ENCODE measurements around the gene IER5L.
A peak's percentile ranks its signal among the peaks of the same experiment; 100 is the strongest.

Gene IER5L

DNA sequence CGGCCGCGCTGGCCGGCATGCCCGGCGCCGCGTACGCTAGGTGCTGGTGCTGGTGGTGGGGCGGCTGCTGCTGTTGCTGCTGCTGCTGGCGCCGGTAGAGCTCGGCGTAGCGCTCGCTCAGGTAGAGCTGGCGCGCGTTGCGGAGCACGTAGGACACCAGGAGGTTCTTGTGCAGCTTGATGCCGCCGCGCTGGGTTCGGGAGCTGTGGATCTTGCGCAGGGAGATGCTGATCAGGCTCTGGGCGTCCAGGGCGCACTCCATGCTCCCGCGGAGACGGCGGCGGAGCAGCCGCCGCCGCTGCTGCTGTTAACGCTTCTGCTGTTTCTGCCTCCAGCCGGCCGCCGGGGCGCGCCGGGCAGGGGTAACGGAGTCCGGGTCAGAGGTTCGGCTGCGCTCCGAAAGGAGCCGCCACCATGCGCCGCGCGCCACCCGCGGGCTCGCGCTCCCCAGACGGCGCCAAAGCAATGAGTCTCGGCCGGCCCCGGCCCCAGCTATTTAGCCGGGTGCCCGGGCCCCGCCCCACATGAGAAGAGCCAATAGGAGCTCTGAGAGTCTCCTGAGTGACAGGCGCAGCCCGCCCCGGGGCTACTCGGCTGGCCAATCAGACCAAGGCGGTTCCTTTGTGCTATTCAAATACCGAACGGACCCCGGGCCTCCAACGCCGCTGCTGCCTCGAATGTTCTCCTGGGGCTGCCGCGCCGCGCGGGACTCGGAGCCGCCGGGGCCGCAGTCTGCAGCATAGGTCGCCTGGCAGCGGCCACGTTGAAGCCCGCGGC is at the start of gene IER5L:
TSS of gene IER5L (minus strand) at position 471 of the 777 bp plus-strand sequence. CDS start at position 262, 209 bp downstream.
- DNase-seq = peak; percentile 95

DNA sequence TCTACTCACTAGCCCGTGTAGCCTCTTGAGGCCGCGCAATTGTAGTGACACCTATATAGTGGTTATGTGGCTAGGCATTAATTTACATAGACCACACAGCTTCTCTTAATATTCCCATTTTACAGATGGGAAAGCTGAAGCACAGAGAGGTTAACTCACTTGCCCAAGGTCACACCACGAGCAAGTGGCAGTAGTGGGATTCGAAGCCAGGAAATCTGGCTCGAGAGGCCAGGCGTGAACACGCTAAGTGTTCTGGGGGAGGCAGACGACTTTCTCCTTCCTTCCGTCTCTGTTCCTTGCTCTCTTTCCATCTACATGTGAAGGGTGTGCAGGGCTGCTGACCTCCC is 49.8 kb upstream of the IER5L start:
- no peak for DNase-seq

DNA sequence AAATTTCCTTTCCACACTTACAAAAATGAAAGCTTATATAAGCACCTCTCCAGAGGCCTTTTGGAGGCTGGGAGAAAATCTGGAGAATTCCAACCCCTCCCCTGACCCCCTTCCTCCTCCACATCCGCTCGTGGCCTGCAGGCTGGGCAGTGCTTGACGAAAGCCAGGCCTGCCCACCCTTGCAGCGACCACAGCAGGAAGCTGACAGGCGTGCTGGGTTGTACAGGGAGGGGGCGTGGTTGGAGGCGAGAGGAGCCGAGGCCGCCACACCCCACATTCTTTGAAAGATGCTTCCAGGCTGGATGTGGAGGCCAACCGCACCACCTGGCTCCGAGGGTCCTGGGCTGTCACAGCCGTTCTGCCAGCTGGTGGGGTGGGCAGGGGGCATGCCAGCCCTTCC is 47.8 kb upstream of the IER5L start:
- DNase-seq = no peak

DNA sequence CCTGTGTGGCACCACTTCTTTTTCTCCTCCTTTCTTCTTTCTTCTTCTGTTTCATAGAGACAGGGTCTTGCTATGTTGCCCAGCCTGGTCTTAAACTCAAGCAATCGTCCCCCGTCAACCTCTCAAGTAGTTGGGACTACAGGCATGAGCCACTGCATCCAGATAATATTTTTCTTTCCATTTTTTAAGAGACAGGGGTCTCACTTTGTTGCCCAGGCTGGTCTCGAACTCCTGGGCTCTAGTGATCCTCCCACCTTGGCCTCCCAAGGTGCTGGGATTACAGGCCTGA is 47.4 kb upstream of the IER5L start:
- no peak for DNase-seq

DNA sequence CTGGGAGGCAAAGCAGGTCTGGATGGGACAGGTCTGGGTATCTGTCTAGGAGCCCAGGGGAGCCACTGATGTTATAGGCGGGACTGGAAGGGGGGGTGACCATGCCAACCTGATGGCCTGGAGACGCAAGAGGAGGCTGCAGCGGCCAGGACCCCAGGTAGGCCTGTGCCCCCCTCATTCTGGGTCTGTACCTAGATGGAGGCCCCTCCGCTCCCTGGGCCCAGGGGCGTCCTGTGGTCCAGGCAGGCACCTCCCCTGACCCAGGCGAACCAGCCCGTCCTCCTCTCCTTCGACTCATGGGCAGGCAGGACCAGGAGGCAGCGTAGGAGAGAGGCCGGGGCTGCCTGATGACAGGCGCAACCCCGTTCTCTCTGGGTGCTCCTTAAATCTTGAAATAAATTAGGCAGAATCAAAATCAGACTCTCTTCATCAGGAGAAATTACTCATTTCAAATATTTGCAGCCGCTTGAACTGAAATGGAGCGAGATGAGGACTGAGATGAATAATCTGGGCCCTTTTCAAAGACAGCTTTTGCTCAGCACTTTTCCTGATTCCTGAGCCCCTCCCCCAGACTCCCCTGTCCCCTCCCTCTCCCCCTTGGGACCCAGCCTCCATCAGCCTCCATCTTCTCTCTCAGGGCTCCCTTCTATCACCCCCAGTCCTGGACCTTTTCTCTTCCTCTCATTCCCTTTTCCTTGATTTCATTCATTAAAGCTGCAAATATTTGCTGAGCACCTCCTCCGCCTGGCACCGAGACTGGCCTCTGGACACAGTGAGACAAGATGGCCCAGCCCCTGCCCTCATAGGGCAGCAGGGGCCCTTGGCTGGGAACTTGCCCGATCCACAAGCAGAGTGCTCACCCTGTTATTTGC is 46.8 kb upstream of the IER5L start:
- no peak for DNase-seq

DNA sequence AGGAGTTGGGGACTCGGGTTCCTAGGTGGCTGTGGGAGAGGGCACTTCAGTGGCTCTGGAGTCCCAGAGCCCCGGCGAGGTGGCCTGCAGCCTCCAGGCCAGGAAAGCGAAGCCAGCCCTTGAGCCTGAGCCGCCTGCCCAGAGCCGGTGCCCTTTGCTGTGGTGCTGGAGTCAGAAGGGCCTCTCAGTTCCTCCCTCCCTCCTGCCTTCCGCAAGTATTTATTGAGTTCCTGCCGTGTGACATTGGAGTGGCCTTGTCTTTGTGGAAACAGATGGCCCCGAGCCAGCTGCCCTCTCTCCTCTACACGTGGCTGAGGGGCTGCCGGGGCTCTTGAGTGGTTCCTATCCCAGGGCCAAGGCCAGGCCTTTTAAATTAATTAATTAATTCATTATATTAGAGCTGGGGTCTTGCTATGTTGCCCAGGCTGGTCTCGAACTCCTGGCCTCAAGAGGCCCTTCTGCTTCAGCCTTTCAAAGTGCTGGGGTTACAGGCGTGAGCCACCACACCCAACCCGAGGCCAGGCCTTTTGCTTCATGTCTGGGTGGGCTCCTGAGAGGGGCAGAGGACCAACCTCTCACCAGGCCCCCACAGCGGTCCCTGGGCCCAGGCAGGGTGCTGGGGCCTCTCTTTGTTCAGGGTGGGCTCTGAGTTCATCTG is 45.6 kb upstream of the IER5L start:
- DNase-seq = no peak

DNA sequence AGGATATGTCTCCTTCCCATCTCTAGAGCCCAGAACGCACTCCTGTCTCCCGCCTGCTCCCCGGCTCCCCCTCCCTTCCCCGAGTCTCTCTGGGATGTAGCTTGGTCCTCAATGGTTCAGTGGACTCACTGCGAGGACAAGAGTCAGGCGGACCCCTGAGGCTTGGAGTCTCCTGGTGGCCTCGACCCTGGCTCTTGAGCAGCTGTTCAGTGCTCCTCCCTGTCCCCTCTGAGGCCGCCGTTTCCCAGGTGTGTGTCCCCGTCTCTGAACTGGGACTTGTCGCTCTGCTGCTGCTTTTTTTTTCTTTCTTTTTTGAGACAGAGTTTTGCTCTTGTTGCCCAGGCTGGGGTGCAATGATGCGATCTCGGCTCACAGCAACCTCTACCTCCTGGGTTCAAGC is 44.8 kb upstream of the IER5L start:
- no peak for DNase-seq

DNA sequence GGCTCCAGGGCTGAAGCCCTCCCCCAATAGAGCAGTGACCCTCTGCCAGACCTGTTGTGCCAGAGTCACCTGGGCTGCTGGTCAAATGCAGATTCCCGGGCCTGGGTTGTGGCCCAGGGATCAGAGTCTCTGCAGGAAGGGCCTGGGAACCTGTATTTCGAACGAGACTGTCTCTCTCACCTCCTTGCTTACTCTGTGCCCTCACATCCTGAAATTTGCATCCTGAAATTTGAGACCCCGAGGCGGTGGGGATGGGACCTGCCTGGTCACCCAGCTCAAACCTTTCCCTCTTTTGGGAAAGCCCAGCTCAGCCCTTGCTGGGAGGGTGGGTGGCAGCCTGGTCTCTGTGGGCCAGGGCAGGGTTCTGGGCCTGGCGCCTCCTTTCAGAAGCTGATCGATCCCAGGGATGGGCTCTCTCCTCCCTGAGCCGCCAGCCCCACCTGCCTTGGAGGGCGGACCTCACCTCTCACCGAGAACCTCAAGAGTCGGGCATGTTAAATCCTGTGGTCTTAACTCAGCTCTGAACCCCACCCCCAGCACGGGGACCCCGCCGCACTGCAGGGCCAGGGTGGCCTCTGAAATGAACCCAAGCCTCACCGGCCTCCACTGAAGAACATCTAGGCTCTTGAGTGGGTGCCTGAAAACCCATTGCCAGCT is 44.0 kb upstream of the IER5L start:
- DNase-seq = no peak

DNA sequence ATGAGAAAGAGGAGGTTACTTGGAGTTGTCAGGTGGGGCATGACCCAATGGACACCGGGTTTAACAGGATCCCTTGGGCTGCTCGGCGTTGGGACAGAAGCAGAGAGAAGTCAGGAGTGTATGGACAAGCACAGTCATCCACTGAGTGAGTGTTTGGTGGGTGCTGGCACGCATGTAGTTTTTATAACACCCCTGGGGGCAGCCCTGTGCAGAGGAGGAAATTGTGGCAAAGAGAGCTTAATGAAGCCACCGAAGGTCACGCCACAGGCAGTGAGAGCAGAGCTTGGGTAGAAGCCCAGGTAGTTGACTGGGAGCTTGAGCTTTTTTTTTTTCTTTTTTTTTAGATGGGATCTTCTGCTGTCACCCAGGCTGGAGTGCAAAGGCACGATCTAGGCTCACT is 43.2 kb upstream of the IER5L start:
- DNase-seq = no peak

DNA sequence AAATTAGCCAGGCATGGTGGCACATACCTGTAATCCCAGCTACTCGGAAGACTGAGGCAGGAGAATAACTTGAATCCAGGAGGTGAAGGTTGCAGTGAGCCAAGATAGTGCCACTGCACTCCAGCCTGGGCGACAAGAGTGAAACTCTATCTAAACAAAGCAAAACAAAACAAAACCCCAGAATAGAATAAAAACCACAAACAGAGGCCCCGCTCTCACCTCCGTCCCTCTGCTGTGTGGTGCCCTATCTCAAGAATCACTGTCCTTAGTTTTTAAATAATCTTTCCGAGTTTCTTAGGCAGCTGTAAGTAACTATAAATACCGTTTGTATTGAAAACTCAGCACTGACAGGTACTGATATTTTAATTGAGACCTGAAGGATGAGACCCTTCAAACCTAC is 42.7 kb upstream of the IER5L start:
- DNase-seq = no peak

DNA sequence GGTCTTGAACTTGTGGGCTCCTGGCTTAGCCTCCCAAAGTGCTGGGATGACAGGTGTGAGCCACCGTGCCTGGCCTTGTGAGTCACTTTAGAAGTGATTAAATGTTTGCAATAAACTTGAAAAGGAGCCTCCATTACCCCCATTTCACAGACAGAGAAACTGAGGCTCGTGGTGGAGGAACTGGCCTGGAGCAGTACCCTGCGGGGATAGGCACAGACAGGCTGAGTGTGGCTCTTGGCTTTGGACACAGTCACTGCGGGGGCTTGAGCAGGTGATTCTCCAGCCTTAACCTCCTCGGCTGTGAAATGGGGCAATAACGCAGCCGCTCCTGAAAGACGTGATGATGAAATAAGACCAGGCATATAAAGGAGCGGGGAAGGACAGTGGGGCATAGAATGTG is 40.9 kb upstream of the IER5L start:
- no peak for DNase-seq

DNA sequence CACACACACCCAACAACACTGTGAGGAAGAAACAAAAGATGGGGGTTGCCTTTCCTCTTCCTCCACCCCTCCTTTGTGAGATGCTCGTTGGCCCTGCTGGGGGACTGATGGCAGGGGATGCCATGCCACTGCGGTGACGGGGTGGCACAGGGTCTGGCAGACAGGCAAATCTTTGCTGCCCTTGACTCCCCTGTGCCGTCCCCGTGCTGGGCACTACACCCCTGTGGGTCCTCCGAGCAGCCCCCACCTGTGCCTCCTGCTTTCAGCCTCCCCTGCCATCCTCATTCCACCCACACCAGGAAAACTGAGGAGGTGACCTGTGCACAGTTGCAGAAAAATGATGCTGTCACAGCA is 40.2 kb upstream of the IER5L start:
- DNase-seq = no peak

DNA sequence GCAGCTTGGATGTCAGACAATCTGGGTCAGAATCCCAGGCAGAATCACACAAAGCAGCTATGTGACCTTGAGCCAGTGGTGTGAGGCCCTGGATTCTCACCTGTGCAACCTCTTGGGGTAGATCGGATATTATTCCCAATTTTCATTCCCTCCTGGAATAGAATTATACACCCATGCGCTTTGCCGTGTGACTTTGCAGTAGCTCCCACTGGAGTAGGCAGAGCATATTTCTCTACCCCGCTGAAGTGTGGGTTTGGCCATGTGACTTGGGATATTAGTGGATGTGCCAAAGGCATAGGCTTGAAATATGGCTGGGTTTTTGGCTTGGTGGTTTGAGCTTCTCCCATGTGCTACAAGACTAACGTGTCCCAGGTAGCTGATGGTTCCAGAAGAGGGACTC is 35.5 kb upstream of the IER5L start:
- no peak for DNase-seq

DNA sequence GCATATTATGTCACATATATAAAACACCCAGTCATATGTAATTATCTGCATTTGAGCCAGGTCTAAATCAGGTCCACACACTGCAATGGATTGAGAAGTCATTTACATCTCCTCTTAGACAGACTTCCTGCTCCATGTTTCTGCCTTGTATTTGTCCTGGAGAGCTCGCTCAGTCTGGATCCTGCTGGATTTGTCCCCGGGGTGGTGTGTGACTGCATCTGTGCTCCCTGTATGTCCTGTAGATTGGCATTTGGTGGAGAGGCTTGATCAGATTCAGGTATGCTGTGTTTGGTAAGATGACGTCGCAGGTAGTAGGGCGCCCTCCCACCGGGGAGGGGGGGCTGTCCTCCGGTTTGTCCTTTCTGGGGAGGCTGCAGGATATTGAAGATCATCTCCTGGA is 33.6 kb upstream of the IER5L start:
- DNase-seq = no peak

DNA sequence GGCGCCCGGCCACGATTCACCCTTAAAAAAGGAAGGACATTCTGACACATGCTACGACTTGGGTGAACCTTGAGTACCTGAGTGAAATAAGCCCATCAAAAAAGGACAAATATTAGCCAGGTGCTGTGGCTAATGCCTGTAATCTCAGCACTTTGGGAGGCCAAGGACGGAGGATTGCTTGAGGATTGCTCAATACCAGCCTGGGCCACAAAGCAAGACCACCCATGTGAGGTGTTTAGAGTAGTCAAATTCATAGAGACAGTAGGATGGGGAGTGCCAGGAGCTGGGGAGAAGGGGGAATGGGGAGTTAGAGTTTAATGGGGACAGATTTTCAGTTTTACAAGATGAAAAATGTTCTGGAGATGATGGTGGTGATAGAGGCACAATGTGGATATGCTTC is 32.1 kb upstream of the IER5L start:
- no peak for DNase-seq

DNA sequence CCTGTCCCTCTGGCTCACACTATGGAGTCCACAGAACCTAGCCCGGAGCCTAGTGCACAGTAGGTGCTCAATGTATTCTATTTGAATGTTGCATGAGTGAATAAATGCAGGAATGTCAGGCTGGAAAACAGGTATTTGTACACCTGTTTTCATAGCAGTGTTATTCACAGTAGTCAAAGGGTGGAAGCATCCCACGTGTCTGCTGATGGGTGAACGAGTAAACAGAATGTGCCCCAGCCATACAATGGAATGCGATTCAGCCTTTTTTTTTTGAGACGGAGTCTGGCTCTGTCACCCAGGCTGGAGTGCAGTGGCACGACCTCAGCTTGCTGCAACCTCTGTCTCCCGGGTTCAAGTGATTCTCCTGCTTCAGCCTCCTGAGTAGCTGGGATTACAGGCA is 31.5 kb upstream of the IER5L start:
- DNase-seq = no peak

DNA sequence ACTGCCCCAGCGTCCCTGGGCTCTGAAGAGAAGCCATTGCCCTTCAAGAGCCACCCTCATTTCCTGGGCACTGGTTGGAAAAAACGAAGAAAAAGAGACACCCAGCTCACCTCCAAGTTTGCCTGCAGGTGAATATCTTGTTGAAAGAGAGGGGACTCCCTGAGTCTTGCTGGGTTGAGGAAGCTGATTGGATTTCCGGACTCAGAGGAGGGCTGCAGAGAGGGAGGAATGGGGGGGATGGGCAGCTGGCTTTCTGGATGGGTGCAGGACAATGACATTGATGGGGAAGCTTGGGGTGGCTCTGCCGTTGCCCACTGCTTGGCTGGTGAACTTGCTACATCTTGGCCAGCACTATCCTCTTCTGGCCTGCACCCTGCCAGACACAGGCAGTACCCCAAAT is 31.0 kb upstream of the IER5L start:
- no peak for DNase-seq

DNA sequence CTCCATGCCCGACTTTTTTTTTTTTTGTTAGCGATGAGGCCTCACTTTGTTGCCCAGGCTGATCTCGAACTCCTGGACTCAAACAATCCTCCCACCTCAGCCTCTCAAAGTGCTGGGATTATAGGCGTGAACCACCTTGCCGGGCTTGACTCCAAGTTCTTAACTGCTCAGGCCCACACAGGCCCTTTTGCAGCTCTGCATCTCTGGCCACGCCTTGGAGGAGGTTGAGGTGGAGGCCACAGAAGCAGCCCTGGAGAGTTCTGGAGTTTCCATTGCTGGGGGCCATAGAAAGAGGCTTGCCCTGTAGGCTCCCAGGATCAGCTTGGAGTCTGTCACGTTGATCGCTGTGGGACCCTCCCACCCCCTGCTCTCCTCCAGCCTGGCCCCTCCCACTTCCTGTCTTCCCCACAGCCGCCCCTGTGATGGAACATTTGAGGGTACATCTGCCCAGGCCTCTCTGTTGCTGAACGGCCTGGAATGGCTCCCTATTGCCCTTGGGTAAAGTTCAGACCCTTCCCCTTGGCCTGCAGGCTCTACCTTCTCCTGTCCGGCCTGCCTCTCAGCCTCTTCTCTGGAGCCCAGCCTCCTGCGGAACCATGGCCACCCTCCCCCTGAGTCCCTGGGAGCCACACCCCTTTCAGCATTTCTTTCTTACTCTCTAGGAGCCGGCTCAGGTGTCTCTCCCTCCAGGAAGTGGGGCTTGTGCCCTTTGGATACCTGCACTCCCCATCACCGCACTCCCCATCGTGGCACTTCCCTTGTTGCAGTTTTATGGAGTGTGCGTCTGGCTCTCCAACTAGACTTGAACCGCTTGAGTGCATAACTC is 30.4 kb upstream of the IER5L start:
- no peak for DNase-seq

DNA sequence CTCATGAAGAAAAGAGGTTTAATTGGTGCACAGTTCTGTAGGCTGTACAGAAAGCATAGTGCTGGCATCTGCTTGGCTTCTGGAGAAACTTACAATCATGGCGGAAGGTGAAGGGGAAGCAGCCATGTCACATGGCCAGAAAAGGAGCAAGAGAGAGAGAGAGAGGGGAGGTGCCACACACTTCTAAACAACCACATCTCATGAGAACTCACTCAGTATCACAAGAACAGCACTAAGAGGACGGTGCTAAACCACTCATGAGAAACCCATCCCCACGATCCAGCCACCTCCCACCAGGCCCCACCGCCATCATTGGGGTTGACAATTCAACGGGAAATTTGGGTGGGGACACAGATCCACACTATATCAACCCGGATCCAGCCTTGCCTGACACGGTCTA is 28.8 kb upstream of the IER5L start:
- DNase-seq = no peak

DNA sequence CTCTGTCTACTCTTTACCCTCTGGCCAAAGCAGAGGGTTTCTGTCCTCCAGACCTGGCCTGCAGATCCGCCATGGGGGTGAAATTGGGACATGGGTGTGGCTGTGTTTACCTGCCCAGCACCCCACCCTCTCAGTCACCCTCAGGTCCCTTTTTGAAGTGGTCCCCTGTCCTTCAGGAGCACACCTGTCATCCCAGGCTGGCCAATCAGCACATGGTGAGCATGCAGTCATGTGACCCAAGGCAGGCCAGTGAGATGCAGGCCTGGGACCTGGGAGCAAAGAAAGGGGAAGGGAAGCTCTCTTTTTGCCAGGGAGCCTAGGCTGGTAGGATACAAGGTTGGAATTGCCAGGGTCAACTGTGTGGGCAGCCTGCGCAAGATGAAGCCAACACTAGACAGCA is 28.3 kb upstream of the IER5L start:
- no peak for DNase-seq

DNA sequence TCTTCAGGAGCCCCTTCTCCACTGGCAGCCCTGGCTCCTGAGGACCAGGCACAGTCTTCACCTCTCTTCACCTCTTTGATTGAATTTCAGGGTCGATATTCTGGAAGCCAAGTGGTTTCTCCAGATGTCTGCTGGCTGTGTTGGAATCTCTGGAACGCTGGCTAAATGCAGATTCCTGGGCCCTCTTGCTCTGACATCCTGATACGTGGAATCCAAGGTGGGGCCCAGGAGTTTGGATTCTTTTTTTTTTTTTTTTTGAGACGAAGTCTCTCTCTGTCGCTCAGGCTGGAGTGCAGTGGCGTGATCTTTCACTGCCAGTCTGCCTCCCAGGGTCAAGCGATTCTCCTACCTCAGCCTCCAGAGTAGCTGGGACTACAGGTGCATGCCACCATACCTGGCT is 26.8 kb upstream of the IER5L start:
- no peak for DNase-seq

DNA sequence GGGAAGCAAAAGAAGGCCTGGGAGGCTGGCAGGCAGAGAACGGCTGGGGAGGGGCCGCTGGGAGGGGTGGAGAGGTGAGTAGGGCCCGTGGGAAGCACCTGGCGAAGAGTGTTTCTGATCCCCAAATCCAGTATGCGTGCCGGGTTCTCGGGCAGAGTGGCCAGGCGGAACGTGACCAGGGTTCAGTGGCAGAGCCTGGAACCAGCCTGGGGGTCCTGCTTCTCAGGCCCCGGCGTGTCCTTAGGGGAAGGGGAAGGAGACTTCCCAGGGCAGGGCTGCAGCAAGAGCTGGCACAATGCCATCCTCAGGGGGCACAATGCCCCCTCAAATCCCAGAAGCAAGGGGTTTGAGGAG is 25.5 kb upstream of the IER5L start:
- no peak for DNase-seq

Data from NCI-H748 treated with DMSO at 0.1 percent for 48 hours (cell line).